GM23338 (cell line): ENCODE results near the gene SMAD3. TPM values are rescaled to one million over a fixed set of nuclear protein-coding genes. Genes with fewer than 3 reads are reported as not detected.
"Not testable (repeated sequence)": the region's sequence is repeated elsewhere in the genome, so short reads cannot be mapped to it uniquely, and the experiment has no call there.

Source experiments
- ATAC-seq: fragments of 200-7000 bp; cut with Tn5 transposase; 3 replicates; pipeline ENCODE4 v1.9.1; 2020
- DNase-seq: peaks from one replicate; pipeline ENCODE4 v3.0.0-alpha.2; 2015; ENCODE audit warnings: low spot score
- H2AFZ ChIP-seq: fragments of 200-600 bp; sonication (generic); 2 replicates; pipeline ENCODE4 v1.8.0; 2016; ENCODE audit warnings: antibody characterized with exemption, mild to moderate bottlenecking, moderate library complexity
- H3F3A ChIP-seq: fragments of 200-600 bp; sonication (generic); replicated peaks from 2 replicates; pipeline ENCODE4 v1.8.0; 2017; ENCODE audit warnings: antibody characterized with exemption, mixed run types, low read depth
- H3K27ac ChIP-seq: fragments of 200-600 bp; sonication (generic); 2 replicates; pipeline ENCODE4 v1.6.1; 2016; ENCODE audit warnings: low read depth
- H3K27me3 ChIP-seq: fragments of 200-600 bp; sonication (generic); 2 replicates; pipeline ENCODE4 v1.8.0; 2016; ENCODE audit warnings: mild to moderate bottlenecking, mixed run types, moderate library complexity; ENCODE audit not compliant: insufficient read depth
- H3K36me3 ChIP-seq: fragments of 200-600 bp; sonication (generic); 2 replicates; pipeline ENCODE4 v1.8.0; 2016; ENCODE audit warnings: mild to moderate bottlenecking; ENCODE audit not compliant: insufficient read depth
- H3K4me1 ChIP-seq: fragments of 200-600 bp; sonication (generic); 2 replicates; pipeline ENCODE4 v1.8.0; 2016; ENCODE audit warnings: mild to moderate bottlenecking, moderate library complexity; ENCODE audit not compliant: insufficient read depth
- H3K4me2 ChIP-seq: fragments of 200-600 bp; sonication (generic); 2 replicates; pipeline ENCODE4 v1.7.1; 2017; ENCODE audit warnings: mixed run types
- H3K4me3 ChIP-seq: fragments of 200-600 bp; sonication (generic); 2 replicates; pipeline ENCODE4 v1.6.1; 2016; ENCODE audit warnings: mixed run types
- H3K79me2 ChIP-seq: fragments of 200-600 bp; sonication (generic); replicated peaks from 2 replicates; pipeline ENCODE4 v1.8.0; 2017; ENCODE audit warnings: mild to moderate bottlenecking; ENCODE audit not compliant: insufficient read depth
- H3K9me2 ChIP-seq: fragments of 200-600 bp; sonication (generic); 2 replicates; pipeline ENCODE4 v1.8.0; 2017; ENCODE audit not compliant: insufficient read depth
- H4K20me1 ChIP-seq: fragments of 200-600 bp; sonication (generic); replicated peaks from 2 replicates; pipeline ENCODE4 v1.8.0; 2017; ENCODE audit warnings: mild to moderate bottlenecking; ENCODE audit not compliant: insufficient read depth
- H3K27ac Mint-ChIP-seq: 2 replicates; pipeline ENCODE4 v1.8.0; 2020; ENCODE audit warnings: inconsistent platforms, mild to moderate bottlenecking, moderate library complexity, mixed read lengths
- H3K27me3 Mint-ChIP-seq: 3 replicates; pipeline ENCODE4 v1.8.0; 2022; ENCODE audit warnings: low read depth, mild to moderate bottlenecking, moderate library complexity, mixed read lengths, inconsistent platforms; ENCODE audit not compliant: insufficient read depth, poor library complexity
- H3K36me3 Mint-ChIP-seq: 3 replicates; pipeline ENCODE4 v1.8.0; 2021; ENCODE audit warnings: low read depth, mild to moderate bottlenecking, inconsistent platforms, moderate library complexity, mixed read lengths
- H3K4me1 Mint-ChIP-seq: 3 replicates; pipeline ENCODE4 v1.8.0; 2020; ENCODE audit warnings: mild to moderate bottlenecking, inconsistent platforms, mixed read lengths
- H3K4me3 Mint-ChIP-seq: 3 replicates; pipeline ENCODE4 v1.8.0; 2021; ENCODE audit warnings: moderate library complexity, mild to moderate bottlenecking, inconsistent platforms, mixed read lengths
- H3K9me3 Mint-ChIP-seq: 3 replicates; pipeline ENCODE4 v1.8.0; 2020; ENCODE audit warnings: moderate library complexity, mild to moderate bottlenecking, inconsistent platforms, mixed read lengths
- CREB1 ChIP-seq: fragments of 250-450 bp; sonication (Bioruptor Pico); IDR thresholded peaks from 2 replicates; pipeline ENCODE4 v1.5.0; 2020; ENCODE audit warnings: low read depth, mild to moderate bottlenecking, moderate library complexity
- EZH2 ChIP-seq: fragments of 200-600 bp; sonication (generic); IDR thresholded peaks from one replicate; pipeline ENCODE4 v1.8.0; 2017; ENCODE audit warnings: antibody characterized with exemption, mild to moderate bottlenecking, low read depth; ENCODE audit not compliant: unreplicated experiment
- JUNB ChIP-seq: IDR thresholded peaks from one replicate; pipeline ENCODE4 v1.6.1; 2016; ENCODE audit warnings: antibody characterized with exemption; ENCODE audit not compliant: unreplicated experiment
- NANOG ChIP-seq: IDR thresholded peaks from 2 replicates; pipeline ENCODE4 v1.6.1; 2016; ENCODE audit warnings: antibody characterized with exemption, borderline replicate concordance
- POLR2AphosphoS5 ChIP-seq: IDR thresholded peaks from 2 replicates; pipeline ENCODE4 v1.6.1; 2016; ENCODE audit warnings: antibody characterized with exemption, low read depth
- REST ChIP-seq: IDR thresholded peaks from one replicate; pipeline ENCODE4 v1.6.1; 2018; ENCODE audit warnings: antibody characterized with exemption; ENCODE audit not compliant: unreplicated experiment
- STAT1 ChIP-seq: IDR thresholded peaks from one replicate; pipeline ENCODE4 v1.6.1; 2016; ENCODE audit warnings: antibody characterized with exemption; ENCODE audit not compliant: unreplicated experiment
- polyA plus RNA-seq: library from polyadenylated mRNA; unstranded; fragments of >200 nt; fragmentation: Nextera tagmentation; extraction: Ambion mirVana; gene quantifications from 2 replicates; pipeline ENCODE4 v1.2.1, GENCODE V29; 2016
- total RNA-seq: library from RNA; depleted of rRNA; stranded (reverse); fragments of >200 nt; shearing (Covaris generic); gene quantifications from 2 replicates; pipeline ENCODE4 v1.2.3, GENCODE V29; 2014

Gene SMAD3
- total and polyA plus RNA-seq, 2 experiments from 2014 or later = 4.9 to 11.6 TPM

GRCh38 chr15:67026610-67026967 lies 38.8 kb upstream of the SMAD3 start:
- no peaks in the 10 kb centered on the region; the same call in 2 of the 3 replicates for H3K9me3 Mint-ChIP-seq
- no peak overlapping the region for H3K4me2 ChIP-seq

GRCh38 chr15:67028440-67028839 lies 37.0 kb upstream of the SMAD3 start:
- not testable (repeated sequence) for H3K27ac Mint-ChIP-seq, H3K4me2 ChIP-seq, H3K9me3 Mint-ChIP-seq, H3K9me2 ChIP-seq, H4K20me1 ChIP-seq, H3K79me2 ChIP-seq, H3K4me3 Mint-ChIP-seq, H3K36me3 Mint-ChIP-seq, H3K36me3 ChIP-seq, H3K27ac ChIP-seq, H3K27me3 Mint-ChIP-seq, DNase-seq, H2AFZ ChIP-seq, ATAC-seq, H3K4me3 ChIP-seq
- Histone ChIP-seq H3K27me3 (peaks cover 21% of the 10 kb centered on the region), H3K4me1 (peaks cover 59% of the 10 kb centered on the region), H3F3A (peaks cover 14% of the 10 kb centered on the region)
- H3K4me1 Mint-ChIP-seq = peaks cover 44% of the 10 kb centered on the region

More at GRCh38 chr15:67026610-67026967, 38.8 kb upstream of the SMAD3 start:
- peaks cover 43% of the 10 kb centered on the region for H3K4me1 ChIP-seq
- Mint-ChIP-seq H3K4me3 (no peak overlapping the region), H3K36me3 (no peaks in the 10 kb centered on the region), H3K27ac (no peak overlapping the region), H3K4me1 (peaks cover 46% of the 10 kb centered on the region), H3K27me3 (peaks cover 4% of the 10 kb centered on the region)
- H4K20me1 ChIP-seq = no peaks in the 10 kb centered on the region
- H3K27ac ChIP-seq = no peak overlapping the region
- H2AFZ ChIP-seq = no peak overlapping the region
- no peak overlapping the region for H3K4me3 ChIP-seq
- no peak for DNase-seq
- H3F3A ChIP-seq = peaks cover 14% of the 10 kb centered on the region
- 0 out of 2 replicates have a peak, but pooled peaks cover 5% of the 10 kb centered on the region for H3K9me2 ChIP-seq
- no peak for ATAC-seq
- peaks cover 3% of the 10 kb centered on the region for H3K27me3 ChIP-seq
- TF ChIP-seq STAT1 (no peak), EZH2 (no peak), REST (no peak), NANOG (no peak), JUNB (no peak), CREB1 (CRISPR knock-in tag) (no peak), POLR2AphosphoS5 (no peak)
- H3K36me3 ChIP-seq = no peaks in the 10 kb centered on the region
- no peaks in the 10 kb centered on the region for H3K79me2 ChIP-seq
